ENCODE results near the gene TMEM163. TPM values are rescaled to one million over a fixed set of nuclear protein-coding genes. Genes with fewer than 3 reads are reported as not detected.

Gene TMEM163
- total and polyA plus RNA-seq, 2 of the 13 experiments (the other 11 are each of a cell fraction or from before 2014, with no cell fraction given), result 0.05 TPM; not detected in 1

GRCh38 chr2:134407154-134407890, 311.5 kb downstream of the TMEM163 start:
- ChIA-PET POLR2A (no interaction called here), CTCF (ENCODE audit: low intra/inter-chr PET ratio, low total read pairs) (no interaction called here)
- WGBS (ENCODE audit: low lambda C conversion rate), result 89% methylated on average over 4 of the region's 4 CpGs
- FAIRE-seq (no peak), DNase-seq (ENCODE audit: low spot score) (no peak), ATAC-seq (no peak)
- Histone ChIP-seq H3K36me3 (replicated peaks in 1 of 2; ENCODE audit: control insufficient read depth in 1 of 2, insufficient read depth in 2 of 2, low read length in 2 of 2) (peaks cover 8 to 46% of the 10 kb centered on the region in 2 experiments), H2AFZ (ENCODE audit: low read length) (no peak overlapping the region), H3K27me3 (ENCODE audit: control insufficient read depth in 1 of 2, insufficient read depth in 2 of 2, low read length in 2 of 2) (no peaks in the 10 kb centered on the region), H3K4me3 (replicated peaks in 1 of 3; ENCODE audit: insufficient read depth in 1 of 3, low read depth in 2 of 3, low read length in 3 of 3) (no peak overlapping the region), H3K4me1 (ENCODE audit: insufficient read depth, low read length) (peaks cover 37% of the 10 kb centered on the region), H4K20me1 (ENCODE audit: insufficient read depth, low read length) (no peaks in the 10 kb centered on the region), H3K79me2 (ENCODE audit: insufficient read depth, low read length) (peaks cover 5% of the 10 kb centered on the region), H3K9ac (ENCODE audit: insufficient read depth, low read depth, low read length) (no peak overlapping the region), H3K9me3 (ENCODE audit: low read length) (no peaks in the 10 kb centered on the region), H3K27ac (ENCODE audit: extremely low read length, insufficient read depth, low read length) (no peak overlapping the region), H3K4me2 (ENCODE audit: low read depth, low read length) (no peak overlapping the region)
- in situ Hi-C loops (cut with HindIII; ENCODE audit: extremely low pct_ligation_motif_present, low pct_unique_long_range_greater_than_20kb), result no loop called here
- BruUV-seq (replicated peaks), result no TSS peak
- intact Hi-C loops (cut with micrococcal nuclease; ENCODE audit: unreplicated experiment), result no loop called here
- TF ChIP-seq TCF7 (IDR thresholded peaks at IDR 0.05; ENCODE audit: low read depth) (no peak), ZNF772 (CRISPR knock-in tag; IDR thresholded peaks at IDR 0.05) (no peak), POLR2AphosphoS2 (IDR thresholded peaks at IDR 0.05; ENCODE audit: low read depth, low read length) (no peak), ZSCAN31 (CRISPR knock-in tag; IDR thresholded peaks at IDR 0.05; ENCODE audit: low read depth) (no peak)

GRCh38 chr2:134406736-134407135, 312.1 kb downstream of the TMEM163 start:
- no peaks in the 10 kb centered on the region for H3K27me3 ChIP-seq (ENCODE audit: control insufficient read depth in 1 of 2, insufficient read depth in 2 of 2, low read length in 2 of 2)
- no peak for FAIRE-seq
- H3K27ac ChIP-seq (ENCODE audit: extremely low read length, insufficient read depth, low read length), result no peak overlapping the region
- peaks cover 8 to 46% of the 10 kb centered on the region in 2 experiments for H3K36me3 ChIP-seq (replicated peaks in 1 of 2; ENCODE audit: control insufficient read depth in 1 of 2, insufficient read depth in 2 of 2, low read length in 2 of 2)
- H3K79me2 ChIP-seq (ENCODE audit: insufficient read depth, low read length), result peaks cover 5% of the 10 kb centered on the region
- intact Hi-C loops (cut with micrococcal nuclease; ENCODE audit: unreplicated experiment) (no loop called here), in situ Hi-C loops (cut with HindIII; ENCODE audit: extremely low pct_ligation_motif_present, low pct_unique_long_range_greater_than_20kb) (no loop called here)
- no peaks in the 10 kb centered on the region for H4K20me1 ChIP-seq (ENCODE audit: insufficient read depth, low read length)
- no peaks in the 10 kb centered on the region for H3K9me3 ChIP-seq (ENCODE audit: low read length)
- no TSS peak for BruUV-seq (replicated peaks)
- ChIA-PET CTCF (ENCODE audit: low intra/inter-chr PET ratio, low total read pairs) (no interaction called here), POLR2A (no interaction called here)
- no peak overlapping the region for H3K4me2 ChIP-seq (ENCODE audit: low read depth, low read length)
- WGBS (ENCODE audit: low lambda C conversion rate), result 83% methylated on average over 3 of the region's 3 CpGs
- no peak overlapping the region for H3K4me3 ChIP-seq (replicated peaks in 1 of 3; ENCODE audit: insufficient read depth in 1 of 3, low read depth in 2 of 3, low read length in 3 of 3)
- no peak for TF ChIP-seq MAFG (CRISPR knock-in tag; IDR thresholded peaks at IDR 0.05)
- TF ChIP-seq ARHGAP35 (CRISPR knock-in tag; IDR thresholded peaks at IDR 0.05; ENCODE audit: borderline replicate concordance), result no peak
- TF ChIP-seq, protein P1, sequence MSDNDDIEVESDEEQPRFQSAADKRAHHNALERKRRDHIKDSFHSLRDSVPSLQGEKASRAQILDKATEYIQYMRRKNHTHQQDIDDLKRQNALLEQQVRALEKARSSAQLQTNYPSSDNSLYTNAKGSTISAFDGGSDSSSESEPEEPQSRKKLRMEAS (IDR thresholded peaks at IDR 0.05), result no peak
- TF ChIP-seq REPIN1 (CRISPR knock-in tag; IDR thresholded peaks at IDR 0.05; ENCODE audit: borderline replicate concordance, low read depth), result no peak
- no peak for TF ChIP-seq RELA (CRISPR knock-in tag; IDR thresholded peaks at IDR 0.05)
- no peak for TF ChIP-seq ZFP91 (CRISPR knock-in tag; IDR thresholded peaks at IDR 0.05; ENCODE audit: borderline replicate concordance)
- no peak for TF ChIP-seq ZNF672 (CRISPR knock-in tag; IDR thresholded peaks at IDR 0.05)
- no peak for TF ChIP-seq ZNF33A (CRISPR knock-in tag; IDR thresholded peaks at IDR 0.05; ENCODE audit: borderline replicate concordance)
- no peak overlapping the region for H2AFZ ChIP-seq (ENCODE audit: low read length)
- H3K4me1 ChIP-seq (ENCODE audit: insufficient read depth, low read length), result peaks cover 40% of the 10 kb centered on the region
- ATAC-seq, result no peak
- no peak for DNase-seq (ENCODE audit: low spot score)
- no peak overlapping the region for H3K9ac ChIP-seq (ENCODE audit: insufficient read depth, low read depth, low read length)

All from HepG2 (cell line).